GM23338 (cell line): Measurements from ENCODE around the gene HLA-DOA.

ENCODE experiments used
- CREB1 ChIP-seq: fragments of 250-450 bp; sonication (Bioruptor Pico); IDR thresholded peaks from 2 replicates; pipeline ENCODE4 v1.5.0; 2020; ENCODE audit warnings: low read depth, mild to moderate bottlenecking, moderate library complexity
- CTCF ChIP-seq, 2 experiments: fragments of 200-600 bp in 1 of 2; sonication (generic) in 1 of 2; conservative IDR thresholded peaks; 2 replicates each; pipeline versions ENCODE4 v1.5.1 to v1.6.1; 2016 to 2017; ENCODE audit warnings: antibody characterized with exemption in 2 of 2, low read depth in 2 of 2, mild to moderate bottlenecking in 2 of 2, moderate library complexity in 1 of 2
- EZH2 ChIP-seq: fragments of 200-600 bp; sonication (generic); IDR thresholded peaks from one replicate; pipeline ENCODE4 v1.8.0; 2017; ENCODE audit warnings: antibody characterized with exemption, mild to moderate bottlenecking, low read depth; ENCODE audit not compliant: unreplicated experiment
- EZH2phosphoT487 ChIP-seq: fragments of 200-600 bp; sonication (generic); IDR thresholded peaks from one replicate; pipeline ENCODE4 v1.8.1; 2018; ENCODE audit warnings: antibody characterized with exemption; ENCODE audit not compliant: unreplicated experiment
- NANOG ChIP-seq: IDR thresholded peaks from 2 replicates; pipeline ENCODE4 v1.6.1; 2016; ENCODE audit warnings: antibody characterized with exemption, borderline replicate concordance
- POLR2AphosphoS5 ChIP-seq: IDR thresholded peaks from 2 replicates; pipeline ENCODE4 v1.6.1; 2016; ENCODE audit warnings: antibody characterized with exemption, low read depth
- REST ChIP-seq: IDR thresholded peaks from one replicate; pipeline ENCODE4 v1.6.1; 2018; ENCODE audit warnings: antibody characterized with exemption; ENCODE audit not compliant: unreplicated experiment
- ZNF114 ChIP-seq: fragments of 250-450 bp; sonication (Bioruptor Pico); IDR thresholded peaks from 2 replicates; pipeline ENCODE4 v1.5.0; 2020; ENCODE audit warnings: mild to moderate bottlenecking, moderate library complexity

GRCh38 chr6:32993363-32993973 is 15.9 kb downstream of the HLA-DOA start:
- TF ChIP-seq CTCF (conservative IDR thresholded peaks at IDR 0.05; ENCODE audit: low read depth in 2 of 2), result no peak
- no peak for TF ChIP-seq EZH2phosphoT487
- no peak for TF ChIP-seq EZH2
- no peak for TF ChIP-seq POLR2AphosphoS5
- no peak for TF ChIP-seq ZNF114 (CRISPR knock-in tag)
- TF ChIP-seq REST, result no peak
- TF ChIP-seq NANOG, result no peak
- TF ChIP-seq CREB1, result no peak
